IMR-90 (cell line): ENCODE data around the gene FRMPD4. TPM values are rescaled to one million over a fixed set of nuclear protein-coding genes. Genes with fewer than 3 reads are reported as not detected.

Experiments
- ATAC-seq: fragments of 200-7000 bp; cut with Tn5 transposase; 2 replicates; pipeline ENCODE4 v1.9.1; 2020; ENCODE audit warnings: low read depth, mild to moderate bottlenecking, moderate library complexity
- BruUV-seq: library from RNA; stranded (reverse); fragments of 400-500 nt; replicated peaks from 2 replicates; lab custom pipeline; 2021; lab: Mats Ljungman, UMichigan
- CTCF ChIA-PET: fragments of 300-600 bp; formaldehyde crosslinking; extraction: SDS; loops from one replicate; lab custom pipeline; 2021; ENCODE audit warnings: antibody characterized with exemption; lab: Yijun Ruan, JAX
- POLR2A ChIA-PET: fragments of 300-600 bp; sonication (Branson Sonifier 250); formaldehyde crosslinking; loops from one replicate; lab custom pipeline; 2022; ENCODE audit warnings: antibody characterized with exemption; ENCODE audit not compliant: unreplicated experiment; lab: Charles Lee
- DNase-seq: peaks from one replicate; pipeline ENCODE4 v3.0.0; 2013
- H2AFZ ChIP-seq: replicated peaks from 2 replicates; pipeline ENCODE3; 2013; ENCODE audit warnings: low read length, mild to moderate bottlenecking; ENCODE audit not compliant: poor library complexity
- H2AK5ac ChIP-seq: 2 replicates; pipeline ENCODE4 v1.6.1; 2013; ENCODE audit warnings: low read depth, low read length, inconsistent platforms
- H2AK9ac ChIP-seq: replicated peaks from 2 replicates; pipeline ENCODE3; 2013; ENCODE audit warnings: mild to moderate bottlenecking, low read depth, low read length, moderate library complexity; ENCODE audit not compliant: poor library complexity
- H2BK120ac ChIP-seq: 2 replicates; pipeline ENCODE4 v1.6.1; 2013; ENCODE audit warnings: low read depth, low read length, inconsistent platforms
- H2BK15ac ChIP-seq: 3 replicates; pipeline ENCODE4 v1.6.1; 2013; ENCODE audit warnings: low read depth, low read length, inconsistent platforms
- H2BK20ac ChIP-seq: 2 replicates; pipeline ENCODE4 v1.6.1; 2013; ENCODE audit warnings: low read depth, mild to moderate bottlenecking, inconsistent platforms, low read length, moderate library complexity
- H2BK5ac ChIP-seq: 2 replicates; pipeline ENCODE4 v1.6.1; 2013; ENCODE audit warnings: mild to moderate bottlenecking, low read depth, low read length, inconsistent platforms; ENCODE audit not compliant: poor library complexity, severe bottlenecking
- H3K14ac ChIP-seq: replicated peaks from 2 replicates; pipeline ENCODE4 v1.6.1; 2013; ENCODE audit warnings: low read depth, low read length, inconsistent platforms
- H3K18ac ChIP-seq: 2 replicates; pipeline ENCODE4 v1.6.1; 2013; ENCODE audit warnings: low read depth, low read length, control low read depth
- H3K23ac ChIP-seq: 2 replicates; pipeline ENCODE4 v1.6.1; 2013; ENCODE audit warnings: low read depth, low read length, inconsistent platforms
- H3K27ac ChIP-seq: 2 replicates; pipeline ENCODE4 v1.5.1; 2013; ENCODE audit warnings: mild to moderate bottlenecking, control low read depth, low read length; ENCODE audit not compliant: insufficient read depth
- H3K27me3 ChIP-seq: 2 replicates; pipeline ENCODE4 v1.6.1; 2013; ENCODE audit warnings: low read length; ENCODE audit not compliant: control insufficient read depth, insufficient read depth
- H3K36me3 ChIP-seq: 2 replicates; pipeline ENCODE4 v1.6.1; 2013; ENCODE audit warnings: low read length, mixed read lengths; ENCODE audit not compliant: control insufficient read depth, insufficient read depth
- H3K4ac ChIP-seq: 2 replicates; pipeline ENCODE4 v1.6.1; 2013; ENCODE audit warnings: low read depth, low read length, inconsistent platforms
- H3K4me1 ChIP-seq: 2 replicates; pipeline ENCODE4 v1.6.1; 2013; ENCODE audit warnings: low read length, mixed read lengths; ENCODE audit not compliant: control insufficient read depth, insufficient read depth
- H3K4me2 ChIP-seq: 2 replicates; pipeline ENCODE4 v1.6.1; 2013; ENCODE audit warnings: low read depth, mild to moderate bottlenecking, control low read depth, low read length, moderate library complexity
- H3K4me3 ChIP-seq: 2 replicates; pipeline ENCODE4 v1.5.1; 2013; ENCODE audit warnings: low read depth, mild to moderate bottlenecking, control low read depth, low read length, moderate library complexity; ENCODE audit not compliant: insufficient read depth
- H3K56ac ChIP-seq: 2 replicates; pipeline ENCODE4 v1.6.1; 2013; ENCODE audit warnings: low read length, inconsistent platforms; ENCODE audit not compliant: insufficient read depth; ENCODE audit errors: extremely low read depth
- H3K79me1 ChIP-seq, 2 experiments: 2 replicates each; pipeline ENCODE4 v1.6.1; 2013; ENCODE audit warnings: low read length in 2 of 2, inconsistent platforms in 1 of 2, low read depth in 1 of 2
- H3K9ac ChIP-seq: 2 replicates; pipeline ENCODE4 v1.6.1; 2013; ENCODE audit warnings: low read depth, low read length, control low read depth
- H3K9me1 ChIP-seq: 2 replicates; pipeline ENCODE4 v1.6.1; 2013; ENCODE audit warnings: low read length, inconsistent platforms; ENCODE audit not compliant: insufficient read depth
- H3K9me3 ChIP-seq: 2 replicates; pipeline ENCODE4 v1.6.1; 2013; ENCODE audit warnings: low read length; ENCODE audit not compliant: control insufficient read depth, insufficient read depth
- H4K20me1 ChIP-seq: 2 replicates; pipeline ENCODE4 v1.6.1; 2013; ENCODE audit warnings: low read length, inconsistent platforms; ENCODE audit not compliant: insufficient read depth
- H4K5ac ChIP-seq: 2 replicates; pipeline ENCODE4 v1.6.1; 2013; ENCODE audit warnings: mild to moderate bottlenecking, low read depth, low read length, control low read depth
- H4K8ac ChIP-seq, 2 experiments: 2 replicates each; pipeline ENCODE4 v1.6.1; 2013; ENCODE audit warnings: low read depth in 2 of 2, low read length in 2 of 2, control low read depth in 1 of 2, inconsistent platforms in 1 of 2
- H4K91ac ChIP-seq: 2 replicates; pipeline ENCODE4 v1.6.1; 2013; ENCODE audit warnings: low read depth, low read length, inconsistent platforms; ENCODE audit not compliant: insufficient read depth
- SMC3 ChIP-seq: fragments of 150-350 bp; IDR thresholded peaks from 2 replicates; pipeline ENCODE4 v1.6.1; 2016; ENCODE audit warnings: low read depth, mild to moderate bottlenecking, antibody characterized with exemption, low read length, moderate library complexity
- WGBS, 2 experiments: methylation state at CpG; one replicate each; pipeline versions ENCODE4 v1.1.5 to v1.1.7; 2013; ENCODE audit warnings: missing lambda C conversion rate in 2 of 2; ENCODE audit not compliant: insufficient read length in 1 of 2; ENCODE audit errors: extremely low coverage in 2 of 2; 5-methylcytosine and 5-hydroxymethylcytosine counted together
- dilution Hi-C: fragments of 300-500 bp; cut with HindIII; formaldehyde crosslinking; loops from one replicate; pipeline ENCODE4 v1.14.3; 2018; ENCODE audit warnings: low sequenced_read_pairs; ENCODE audit not compliant: unreplicated experiment
- in situ Hi-C: fragments of 300-500 bp; cut with MboI; formaldehyde crosslinking; loops from 3 replicates; pipeline ENCODE4 v1.14.3; 2019; ENCODE audit warnings: low sequenced_read_pairs, inconsistent platforms, mixed read lengths
- intact Hi-C: fragments of 100-400 bp; cut with micrococcal nuclease; formaldehyde crosslinking; loops from 2 replicates; pipeline ENCODE4 v1.10.0; 2022
- polyA plus RNA-seq, 3 experiments: library from polyadenylated mRNA; depleted of rRNA; stranded (reverse); fragments of >200 nt; gene quantifications; 2 replicates each; pipeline ENCODE4 v1.2.3, GENCODE V29; 2012; ENCODE audit warnings: low replicate concordance in 1 of 3
- total RNA-seq: library from RNA; depleted of rRNA; stranded (reverse); fragments of >200 nt; gene quantifications from 2 replicates; pipeline ENCODE4 v1.2.3, GENCODE V29; 2012
- TF ChIP-seq, protein P1 (sequence below): fragments of 150-350 bp; IDR thresholded peaks from 2 replicates; pipeline ENCODE4 v1.6.1; 2017; ENCODE audit warnings: mild to moderate bottlenecking, antibody characterized with exemption, low read length, low read depth

FRMPD4 gene
- total and polyA plus RNA-seq, 2 of the 4 experiments (the other 2 are of a cell fraction), result 0.53 to 1.1 TPM

DNA sequence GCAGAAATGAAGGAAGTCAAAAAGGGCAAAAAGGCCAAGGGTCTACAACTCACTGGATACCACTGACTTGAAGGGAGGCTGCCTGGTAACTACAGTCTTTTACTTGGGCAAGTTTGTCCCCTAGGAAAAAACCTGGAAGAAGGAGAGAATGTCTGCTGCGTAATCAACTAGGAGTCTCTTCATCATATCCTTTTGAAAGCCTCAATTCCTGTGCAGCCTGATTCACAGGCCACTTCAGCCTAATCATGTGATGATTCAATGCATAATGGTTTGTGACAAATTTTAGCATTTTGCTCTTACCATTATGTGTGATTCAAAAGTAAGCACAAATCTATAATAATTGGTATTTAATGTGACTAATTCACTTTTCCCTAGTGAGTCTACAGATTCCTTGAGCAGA is 273.6 kb downstream of the FRMPD4 start:
- no peaks in the 10 kb centered on the region for H3K36me3 ChIP-seq
- no peak overlapping the region for H2AK9ac ChIP-seq
- no peak overlapping the region for H3K4ac ChIP-seq
- no peak for TF ChIP-seq SMC3
- TF ChIP-seq, protein P1, sequence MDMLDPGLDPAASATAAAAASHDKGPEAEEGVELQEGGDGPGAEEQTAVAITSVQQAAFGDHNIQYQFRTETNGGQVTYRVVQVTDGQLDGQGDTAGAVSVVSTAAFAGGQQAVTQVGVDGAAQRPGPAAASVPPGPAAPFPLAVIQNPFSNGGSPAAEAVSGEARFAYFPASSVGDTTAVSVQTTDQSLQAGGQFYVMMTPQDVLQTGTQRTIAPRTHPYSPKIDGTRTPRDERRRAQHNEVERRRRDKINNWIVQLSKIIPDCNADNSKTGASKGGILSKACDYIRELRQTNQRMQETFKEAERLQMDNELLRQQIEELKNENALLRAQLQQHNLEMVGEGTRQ, result no peak
- no peaks in the 10 kb centered on the region for H3K27me3 ChIP-seq
- H3K18ac ChIP-seq, result peak overlapping the region; percentile 74; the same call in 1 of the 2 replicates
- BruUV-seq, result no TSS peak
- intact Hi-C loops, result no loop called here
- H3K4me2 ChIP-seq, result no peak overlapping the region
- in situ Hi-C loops, result no loop called here
- no peak overlapping the region for H2BK20ac ChIP-seq
- dilution Hi-C loops, result no loop called here
- H3K23ac ChIP-seq, result no peak overlapping the region
- no peak overlapping the region for H2BK5ac ChIP-seq
- POLR2A ChIA-PET, result no interaction called here
- DNase-seq, result peak; percentile 10
- no peaks in the 10 kb centered on the region for H3K9me3 ChIP-seq
- H4K20me1 ChIP-seq, result no peaks in the 10 kb centered on the region
- CTCF ChIA-PET, result no interaction called here
- H4K5ac ChIP-seq, result no peak overlapping the region
- H2AFZ ChIP-seq, result no peak overlapping the region
- no peak overlapping the region for H3K4me3 ChIP-seq
- H3K27ac ChIP-seq, result no peak overlapping the region
- H3K9me1 ChIP-seq, result no peaks in the 10 kb centered on the region
- H2BK120ac ChIP-seq, result no peak overlapping the region
- ATAC-seq, result no peak
- H3K9ac ChIP-seq, result no peak overlapping the region
- no peak overlapping the region for H2BK15ac ChIP-seq
- H2AK5ac ChIP-seq, result no peak overlapping the region
- no peak overlapping the region for H4K91ac ChIP-seq
- no peak overlapping the region for H3K14ac ChIP-seq
- H4K8ac ChIP-seq, result no peak overlapping the region
- H3K4me1 ChIP-seq, result peaks cover 2% of the 10 kb centered on the region; the same call in 1 of the 2 replicates
- no peak overlapping the region for H3K56ac ChIP-seq
- no peaks in the 10 kb centered on the region for H3K79me1 ChIP-seq
- WGBS, 2 experiments, result no CpG with 5 or more reads among the region's 1 CpG
